Right atrium auricular region (tissue), 2 donors: Measurements from ENCODE around the gene JDP2. TPM values are rescaled to one million over a fixed set of nuclear protein-coding genes. Genes with fewer than 3 reads are reported as not detected.

Source experiments
- DNase-seq: peaks from one replicate; pipeline ENCODE4 v3.0.0-alpha.2; 2019; ENCODE audit warnings: low spot score
- H3K27ac ChIP-seq, 2 donors: fragments of 200-600 bp; sonication (generic); 1 replicate in 1 of 2; 2 replicates in 1 of 2; pipeline ENCODE4 v1.5.1; 2016 to 2019
- H3K27me3 ChIP-seq, 2 donors: fragments of 200-600 bp; sonication (generic); one replicate each; pipeline versions ENCODE4 v1.5.1 to v1.6.0; 2017 to 2019
- H3K36me3 ChIP-seq: fragments of 200-600 bp; sonication (generic); one replicate; pipeline ENCODE4 v1.5.1; 2016
- H3K4me1 ChIP-seq, 2 donors: fragments of 200-600 bp; sonication (generic); one replicate each; pipeline versions ENCODE4 v1.5.1 to v1.6.0; 2017 to 2019
- H3K4me3 ChIP-seq, 2 donors: fragments of 200-600 bp; sonication (generic); 1 replicate in 1 of 2; 2 replicates in 1 of 2; pipeline ENCODE4 v1.5.1; 2017 to 2019; ENCODE audit warnings: mild to moderate bottlenecking in 1 of 2, moderate library complexity in 1 of 2
- H3K9me3 ChIP-seq, 2 donors: fragments of 200-600 bp; sonication (generic); one replicate each; pipeline ENCODE4 v1.5.1; 2019
- CTCF ChIP-seq, 2 donors: fragments of 200-600 bp; sonication (generic); IDR thresholded peaks; one replicate each; pipeline ENCODE4 v1.5.1; 2019; ENCODE audit warnings: antibody characterized with exemption in 2 of 2
- total RNA-seq, 2 donors: library from RNA; depleted of rRNA; stranded (reverse); fragments of >200 nt; gene quantifications; one replicate each; pipeline ENCODE4 v1.1.0, GENCODE V29; 2016

The JDP2 gene
- total RNA-seq, 2 donors from 2014 or later, result 46.1 to 67.4 TPM

GRCh38 chr14:75449036-75449435, 21.2 kb downstream of the JDP2 start:
- H3K4me3 ChIP-seq, result no peak overlapping the region
- H3K9me3 ChIP-seq, result no peaks in the 10 kb centered on the region
- TF ChIP-seq CTCF (IDR thresholded peaks at IDR 0.05), result no peak
- H3K27me3 ChIP-seq, result no peaks in the 10 kb centered on the region
- peak overlapping the region; percentile 40 to 43 for H3K27ac ChIP-seq
- no peak for DNase-seq
- peaks cover 9% of the 10 kb centered on the region for H3K36me3 ChIP-seq
- peaks cover 0 to 74% of the 10 kb centered on the region in 2 donors for H3K4me1 ChIP-seq

GRCh38 chr14:75449696-75450095, 21.9 kb downstream of the JDP2 start:
- H3K27me3 ChIP-seq, result no peaks in the 10 kb centered on the region
- no peaks in the 10 kb centered on the region for H3K9me3 ChIP-seq
- H3K27ac ChIP-seq, result peak overlapping the region; percentile 40 to 43
- H3K36me3 ChIP-seq, result peaks cover 6% of the 10 kb centered on the region
- no peak for DNase-seq
- no peak overlapping the region for H3K4me3 ChIP-seq
- no peak for TF ChIP-seq CTCF (IDR thresholded peaks at IDR 0.05)
- peaks cover 0 to 74% of the 10 kb centered on the region in 2 donors for H3K4me1 ChIP-seq

GRCh38 chr14:75450381-75451276, 22.8 kb downstream of the JDP2 start:
- no peaks in the 10 kb centered on the region for H3K9me3 ChIP-seq
- no peak for TF ChIP-seq CTCF (IDR thresholded peaks at IDR 0.05)
- H3K27ac ChIP-seq, result peak overlapping the region; percentile 40 to 43
- H3K4me3 ChIP-seq, result no peak overlapping the region
- DNase-seq, result no peak
- no peaks in the 10 kb centered on the region for H3K36me3 ChIP-seq
- H3K27me3 ChIP-seq, result no peaks in the 10 kb centered on the region
- peaks cover 0 to 79% of the 10 kb centered on the region in 2 donors for H3K4me1 ChIP-seq

GRCh38 chr14:75452324-75452723, 24.5 kb downstream of the JDP2 start:
- Histone ChIP-seq H3K4me1 (peaks cover 0 to 96% of the 10 kb centered on the region in 2 donors), H3K36me3 (no peaks in the 10 kb centered on the region), H3K4me3 (no peak overlapping the region), H3K9me3 (no peaks in the 10 kb centered on the region), H3K27me3 (no peaks in the 10 kb centered on the region), H3K27ac (peak overlapping the region; percentile 77 to 80)
- DNase-seq, result no peak
- no peak for TF ChIP-seq CTCF (IDR thresholded peaks at IDR 0.05)

- peak; percentile 73 for DNase-seq
- Histone ChIP-seq H3K36me3 (no peaks in the 10 kb centered on the region), H3K27me3 (no peaks in the 10 kb centered on the region), H3K27ac (peak overlapping the region; percentile 77 to 80), H3K9me3 (no peaks in the 10 kb centered on the region), H3K4me1 (peaks cover 0 to 99% of the 10 kb centered on the region in 2 donors), H3K4me3 (no peak overlapping the region)
- TF ChIP-seq CTCF (IDR thresholded peaks at IDR 0.05), result no peak
Observed at GRCh38 chr14:75452900-75453816, 25.3 kb downstream of the JDP2 start.
